Progenitor cell of endocrine pancreas (in vitro differentiated cells): Measurements from ENCODE around the gene SLC16A8. TPM values are rescaled to one million over a fixed set of nuclear protein-coding genes. Genes with fewer than 3 reads are reported as not detected.

Experiments
- DNase-seq: peaks from one replicate; pipeline ENCODE4 v3.0.0; 2021; ENCODE audit warnings: low spot score; ENCODE audit not compliant: unreplicated experiment
- H3K27ac Mint-ChIP-seq: 2 replicates; pipeline ENCODE4 v1.8.0; 2021; ENCODE audit warnings: mild to moderate bottlenecking, moderate library complexity, mixed read lengths
- H3K27me3 Mint-ChIP-seq: 2 replicates; pipeline ENCODE4 v1.8.0; 2021; ENCODE audit warnings: mixed read lengths
- H3K36me3 Mint-ChIP-seq: 2 replicates; pipeline ENCODE4 v1.8.0; 2022; ENCODE audit warnings: mixed read lengths; ENCODE audit not compliant: insufficient read depth
- H3K4me1 Mint-ChIP-seq: 2 replicates; pipeline ENCODE4 v1.8.0; 2021; ENCODE audit warnings: low read depth, mixed read lengths
- H3K4me3 Mint-ChIP-seq: 2 replicates; pipeline ENCODE4 v1.8.0; 2021; ENCODE audit warnings: low read depth, mild to moderate bottlenecking, moderate library complexity, mixed read lengths
- H3K9me3 Mint-ChIP-seq: 2 replicates; pipeline ENCODE4 v1.8.0; 2021; ENCODE audit warnings: low read depth, mixed read lengths
- total RNA-seq: library from RNA; stranded (reverse); gene quantifications from 2 replicates; pipeline ENCODE4 v1.2.1, GENCODE V29; 2021
- TF ChIP-seq, protein P1 (sequence below): fragments of 200-600 bp; sonication (generic); IDR thresholded peaks from one replicate; pipeline ENCODE4 v1.5.0; 2021; ENCODE audit warnings: antibody characterized with exemption, mild to moderate bottlenecking; ENCODE audit not compliant: unreplicated experiment

SLC16A8 gene
- total RNA-seq, 1 donor from 2014 or later = 2.6 TPM

DNA sequence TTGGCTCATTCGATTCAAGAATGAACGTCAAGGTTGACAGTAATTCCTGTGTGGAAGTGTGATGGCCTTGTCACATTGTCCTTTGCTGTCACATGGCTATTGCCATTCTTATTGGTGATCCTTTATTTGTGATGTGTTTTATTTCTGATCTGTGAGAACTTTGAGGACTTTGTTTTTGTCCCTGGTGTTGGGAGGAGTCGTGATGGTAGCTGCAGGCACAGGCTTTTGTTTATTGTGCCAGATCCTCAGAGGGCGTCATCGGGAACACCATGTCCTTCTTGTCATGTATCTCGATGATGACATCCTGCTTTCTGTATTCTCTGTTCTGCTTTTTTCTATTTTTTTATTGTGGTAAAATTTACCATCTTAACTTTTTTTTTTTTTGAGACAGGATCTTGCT, 21.2 kb downstream of the SLC16A8 start:
- TF ChIP-seq, protein P1, sequence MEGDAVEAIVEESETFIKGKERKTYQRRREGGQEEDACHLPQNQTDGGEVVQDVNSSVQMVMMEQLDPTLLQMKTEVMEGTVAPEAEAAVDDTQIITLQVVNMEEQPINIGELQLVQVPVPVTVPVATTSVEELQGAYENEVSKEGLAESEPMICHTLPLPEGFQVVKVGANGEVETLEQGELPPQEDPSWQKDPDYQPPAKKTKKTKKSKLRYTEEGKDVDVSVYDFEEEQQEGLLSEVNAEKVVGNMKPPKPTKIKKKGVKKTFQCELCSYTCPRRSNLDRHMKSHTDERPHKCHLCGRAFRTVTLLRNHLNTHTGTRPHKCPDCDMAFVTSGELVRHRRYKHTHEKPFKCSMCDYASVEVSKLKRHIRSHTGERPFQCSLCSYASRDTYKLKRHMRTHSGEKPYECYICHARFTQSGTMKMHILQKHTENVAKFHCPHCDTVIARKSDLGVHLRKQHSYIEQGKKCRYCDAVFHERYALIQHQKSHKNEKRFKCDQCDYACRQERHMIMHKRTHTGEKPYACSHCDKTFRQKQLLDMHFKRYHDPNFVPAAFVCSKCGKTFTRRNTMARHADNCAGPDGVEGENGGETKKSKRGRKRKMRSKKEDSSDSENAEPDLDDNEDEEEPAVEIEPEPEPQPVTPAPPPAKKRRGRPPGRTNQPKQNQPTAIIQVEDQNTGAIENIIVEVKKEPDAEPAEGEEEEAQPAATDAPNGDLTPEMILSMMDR = no peak
- Mint-ChIP-seq H3K27ac (no peak overlapping the region), H3K9me3 (no peaks in the 10 kb centered on the region), H3K36me3 (peaks cover 24% of the 10 kb centered on the region), H3K4me1 (peaks cover 6% of the 10 kb centered on the region), H3K27me3 (no peaks in the 10 kb centered on the region), H3K4me3 (no peak overlapping the region)
- no peak for DNase-seq

DNA sequence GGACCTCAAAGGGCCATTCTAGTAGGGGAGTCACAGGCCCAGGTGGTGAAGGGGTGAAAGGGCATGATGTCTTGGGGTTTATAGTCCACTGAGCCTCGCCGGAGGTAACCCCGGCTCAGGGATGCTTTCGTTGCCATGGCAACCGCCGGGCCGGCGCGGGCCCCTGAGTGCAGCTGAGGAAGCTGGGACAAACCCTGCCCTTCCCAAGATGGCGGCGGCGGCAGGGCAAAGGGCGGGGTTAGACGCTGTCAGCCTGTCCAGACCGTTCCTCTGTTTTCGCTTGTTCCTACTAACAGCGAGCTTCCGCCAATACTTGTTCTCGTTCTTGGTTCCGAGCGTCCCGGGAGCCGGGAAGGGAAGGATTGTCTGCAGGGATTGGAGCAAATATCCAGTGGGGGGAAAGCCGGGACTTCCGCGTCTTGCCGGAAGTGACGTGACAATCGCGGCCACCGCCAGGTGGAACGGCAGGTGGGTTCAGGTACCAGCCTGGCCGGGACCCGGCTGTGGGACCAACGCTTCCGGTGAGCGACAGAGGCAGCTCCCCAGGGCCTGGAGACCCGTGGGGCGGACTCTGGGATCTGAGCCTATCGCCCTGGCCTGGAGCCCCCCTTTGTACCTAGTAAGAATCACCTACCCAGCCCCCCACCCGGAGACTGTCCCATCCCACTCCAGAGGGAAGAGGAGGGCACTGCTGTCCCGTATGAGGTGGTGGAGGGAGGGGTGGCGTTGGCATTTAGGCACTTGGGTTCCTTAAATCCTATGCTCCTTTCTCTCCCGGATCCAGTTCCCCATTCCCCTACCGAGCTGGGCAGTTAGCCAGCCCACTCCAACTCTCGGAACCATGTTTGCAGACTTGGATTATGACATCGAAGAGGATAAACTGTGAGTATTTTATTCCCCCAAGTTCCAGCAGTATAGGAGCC, 26.8 kb downstream of the SLC16A8 start, which contains the start of gene PICK1:
TSS of gene PICK1 (plus strand) at position 436 of the 923 bp plus-strand sequence. CDS start at position 842, 406 bp downstream.
- H3K27me3 Mint-ChIP-seq = no peaks in the 10 kb centered on the region
- peaks cover 8% of the 10 kb centered on the region for H3K4me1 Mint-ChIP-seq
- no peaks in the 10 kb centered on the region for H3K9me3 Mint-ChIP-seq
- TF ChIP-seq, protein P1 = no peak
- DNase-seq = peak; percentile 81
- H3K4me3 Mint-ChIP-seq = peak within 1 kb of the TSS; percentile 90
- peak within 1 kb of the TSS; percentile 96 for H3K27ac Mint-ChIP-seq
- peaks cover 8% of the 10 kb centered on the region for H3K36me3 Mint-ChIP-seq

DNA sequence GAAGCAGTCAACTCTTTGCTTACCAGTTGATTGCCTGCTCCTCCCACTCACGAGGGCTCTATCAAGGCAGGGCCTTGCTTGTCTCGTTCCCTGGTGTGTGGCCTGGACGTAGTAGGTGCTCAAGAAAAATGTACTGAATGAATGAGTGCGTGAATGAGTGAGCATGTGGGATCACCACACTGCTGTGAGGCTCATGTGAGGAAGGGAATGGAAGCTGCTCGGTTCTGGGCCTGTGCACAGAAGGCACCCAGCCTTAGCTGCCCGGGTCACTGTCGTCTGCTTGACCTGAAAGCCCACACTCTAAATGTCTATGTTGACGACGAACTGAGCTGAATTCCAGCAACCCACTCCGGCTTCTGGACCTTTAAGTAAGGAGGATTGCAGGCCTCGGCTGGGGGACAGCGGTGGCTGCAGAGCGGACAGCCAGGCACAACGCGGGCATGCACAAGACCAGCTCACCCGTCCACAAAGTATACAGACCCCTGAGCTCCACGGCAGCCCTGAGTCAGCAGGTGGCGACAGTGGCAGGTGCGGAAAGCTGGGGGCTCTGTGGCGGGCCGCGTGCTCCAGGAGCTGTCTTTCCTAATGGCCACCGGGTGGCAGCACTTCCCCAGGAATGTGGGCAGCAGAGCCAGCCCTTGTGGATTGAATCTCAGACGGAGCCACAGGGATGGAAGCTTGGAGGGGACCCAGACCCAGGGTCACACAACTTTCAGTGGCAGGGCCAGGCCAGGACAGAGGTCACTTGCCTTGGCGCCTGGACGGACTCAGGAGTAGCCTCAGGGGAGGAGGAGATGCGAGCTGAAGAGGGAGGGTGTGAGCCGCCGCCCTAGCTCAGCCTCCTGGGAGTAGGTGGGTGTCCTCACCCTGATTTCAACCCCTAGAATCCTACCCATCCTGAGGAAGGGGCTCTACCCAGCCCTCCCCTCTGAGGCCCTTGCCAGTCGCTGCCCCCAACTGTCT, 31.8 kb downstream of the SLC16A8 start:
- H3K4me1 Mint-ChIP-seq = no peaks in the 10 kb centered on the region
- TF ChIP-seq, protein P1 = peak; percentile 97
- DNase-seq = peak; percentile 80
- peaks cover 5% of the 10 kb centered on the region for H3K27me3 Mint-ChIP-seq
- no peaks in the 10 kb centered on the region for H3K36me3 Mint-ChIP-seq
- no peak overlapping the region for H3K27ac Mint-ChIP-seq
- no peak overlapping the region for H3K4me3 Mint-ChIP-seq
- no peaks in the 10 kb centered on the region for H3K9me3 Mint-ChIP-seq

DNA sequence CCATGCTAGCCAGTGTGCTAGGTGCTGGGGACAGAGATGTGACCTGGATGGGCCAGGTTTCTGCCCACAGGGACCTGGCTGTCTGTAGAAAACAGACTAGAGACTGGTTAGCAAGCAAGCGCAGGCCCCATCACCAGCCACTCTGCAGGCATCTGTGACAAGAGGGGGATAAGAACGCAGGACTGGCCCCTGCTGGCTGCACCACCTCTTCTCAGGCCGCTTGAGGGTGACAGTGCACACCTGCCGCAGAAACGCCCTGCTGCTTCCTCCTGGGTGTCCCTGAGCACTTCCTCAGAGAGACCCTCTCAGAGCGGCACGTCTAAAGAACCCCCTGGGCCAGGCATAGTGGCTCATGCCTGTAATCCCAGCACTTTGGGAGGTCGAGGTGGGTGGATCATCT, 32.7 kb downstream of the SLC16A8 start:
- H3K9me3 Mint-ChIP-seq = no peaks in the 10 kb centered on the region
- no peaks in the 10 kb centered on the region for H3K4me1 Mint-ChIP-seq
- DNase-seq = no peak
- peaks cover 5% of the 10 kb centered on the region for H3K27me3 Mint-ChIP-seq
- no peak overlapping the region for H3K27ac Mint-ChIP-seq
- no peaks in the 10 kb centered on the region for H3K36me3 Mint-ChIP-seq
- no peak overlapping the region for H3K4me3 Mint-ChIP-seq
- TF ChIP-seq, protein P1 = no peak

DNA sequence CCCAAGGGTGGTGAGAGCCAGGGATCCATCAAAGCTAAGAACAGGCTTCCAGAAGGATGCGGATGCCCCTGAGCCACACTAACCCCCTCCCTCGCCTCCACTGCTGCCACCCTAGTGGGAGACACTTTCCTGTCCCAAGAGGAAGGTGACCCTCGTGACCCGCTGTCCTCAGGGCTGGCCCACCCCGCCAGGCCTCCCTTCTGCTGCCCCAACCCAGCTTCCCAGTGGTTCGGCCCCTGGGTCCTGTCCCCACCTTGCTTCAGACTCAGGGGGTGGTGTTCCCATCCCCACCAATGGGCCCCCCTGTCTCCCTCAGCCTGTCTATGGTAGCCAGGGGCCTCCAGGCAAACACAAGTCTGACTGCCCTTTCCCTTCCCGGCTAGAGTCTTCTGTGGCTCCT, 33.3 kb downstream of the SLC16A8 start:
- no peak overlapping the region for H3K27ac Mint-ChIP-seq
- no peak overlapping the region for H3K4me3 Mint-ChIP-seq
- H3K9me3 Mint-ChIP-seq = no peaks in the 10 kb centered on the region
- TF ChIP-seq, protein P1 = no peak
- H3K4me1 Mint-ChIP-seq = no peaks in the 10 kb centered on the region
- no peaks in the 10 kb centered on the region for H3K36me3 Mint-ChIP-seq
- peaks cover 5% of the 10 kb centered on the region for H3K27me3 Mint-ChIP-seq
- no peak for DNase-seq
